Measurements from ENCODE around the gene CACNA2D3.

Gene CACNA2D3

DNA sequence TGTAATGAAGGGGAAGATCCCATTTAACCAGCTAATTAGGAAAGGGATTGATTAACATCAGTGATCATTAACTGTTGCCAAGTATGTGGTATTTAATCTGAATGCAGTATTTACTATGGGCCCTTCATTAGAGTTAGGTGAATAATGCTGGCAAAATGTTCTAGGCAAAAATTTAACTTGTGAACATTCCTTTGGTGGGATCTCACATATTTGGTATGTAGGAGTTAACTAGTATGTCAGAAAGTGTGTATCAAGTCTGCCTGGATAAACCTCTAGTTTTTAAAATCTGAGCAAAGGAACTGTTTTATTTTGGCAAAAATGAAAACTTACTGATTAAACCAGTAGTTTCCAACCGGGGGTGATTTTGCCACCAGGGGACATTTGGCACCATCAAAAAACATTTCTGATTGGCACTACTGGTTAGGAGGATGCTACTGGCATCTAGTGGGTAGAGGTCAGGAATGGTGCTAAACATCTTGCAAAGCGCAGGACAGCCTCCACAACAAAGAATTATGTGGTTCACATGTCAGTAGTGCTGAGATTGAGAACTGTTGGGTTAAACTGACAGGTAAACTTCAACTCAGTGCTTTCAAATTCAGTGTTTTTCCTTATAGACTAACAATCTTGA, 783.0 kb downstream of the CACNA2D3 start:
- no peak for DNase-seq

DNA sequence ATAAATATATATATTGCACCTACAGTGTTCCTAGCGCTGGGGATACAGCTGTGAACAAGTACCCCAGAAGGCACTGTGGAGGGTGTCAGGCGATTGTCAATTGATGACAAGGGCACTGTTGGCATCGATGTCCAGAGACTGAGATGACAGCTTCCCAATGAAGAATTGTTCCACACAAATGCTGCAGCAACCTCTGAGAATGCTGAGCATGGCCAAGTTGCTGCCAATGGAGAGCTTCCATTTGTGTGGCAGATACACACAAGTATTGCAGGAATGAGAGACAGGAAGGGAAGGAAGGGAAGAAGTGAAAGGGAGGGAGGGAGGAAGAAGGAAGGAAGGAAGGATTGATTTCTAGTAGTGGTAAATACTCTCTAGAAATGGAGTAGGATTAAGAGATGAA, 783.6 kb downstream of the CACNA2D3 start:
- no peak for DNase-seq

DNA sequence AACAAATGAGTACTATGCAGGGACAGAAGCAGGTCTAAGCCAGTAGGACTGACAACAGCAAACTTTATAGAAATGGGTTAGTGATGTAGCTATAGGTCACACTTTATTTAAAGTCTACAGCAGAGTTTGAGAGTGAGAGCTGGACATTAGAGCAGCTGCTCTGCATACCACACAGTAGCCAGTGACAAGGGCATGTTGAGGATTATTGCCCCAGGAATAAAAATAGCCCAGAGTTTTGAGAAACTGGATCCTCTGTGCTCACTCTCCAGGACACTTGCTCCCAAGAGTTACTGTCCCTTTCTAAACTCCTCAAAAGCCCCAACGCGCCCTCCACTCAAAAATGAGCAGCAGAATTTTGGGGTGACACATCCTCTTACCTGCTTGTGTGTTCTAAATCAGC, 784.4 kb downstream of the CACNA2D3 start:
- DNase-seq = no peak

DNA sequence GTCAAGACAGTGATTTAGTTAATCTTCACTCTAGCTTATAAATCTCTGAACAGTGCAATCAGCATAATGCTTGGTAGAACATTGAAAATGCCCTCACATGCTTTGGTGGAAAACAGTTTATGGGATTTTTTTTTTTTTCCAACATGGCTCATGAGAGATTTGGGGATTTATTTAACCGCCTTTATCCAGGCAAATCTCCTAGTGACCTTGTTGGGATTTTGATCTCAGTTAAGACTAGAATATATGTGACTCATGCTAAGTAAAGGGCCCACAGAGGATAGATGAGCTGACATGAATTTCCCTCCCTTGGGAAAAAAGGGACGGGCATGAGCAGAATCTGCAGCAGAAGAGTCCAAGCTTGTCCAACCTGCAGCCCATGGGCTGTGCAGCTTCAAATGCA, 786.8 kb downstream of the CACNA2D3 start:
- no peak for DNase-seq

DNA sequence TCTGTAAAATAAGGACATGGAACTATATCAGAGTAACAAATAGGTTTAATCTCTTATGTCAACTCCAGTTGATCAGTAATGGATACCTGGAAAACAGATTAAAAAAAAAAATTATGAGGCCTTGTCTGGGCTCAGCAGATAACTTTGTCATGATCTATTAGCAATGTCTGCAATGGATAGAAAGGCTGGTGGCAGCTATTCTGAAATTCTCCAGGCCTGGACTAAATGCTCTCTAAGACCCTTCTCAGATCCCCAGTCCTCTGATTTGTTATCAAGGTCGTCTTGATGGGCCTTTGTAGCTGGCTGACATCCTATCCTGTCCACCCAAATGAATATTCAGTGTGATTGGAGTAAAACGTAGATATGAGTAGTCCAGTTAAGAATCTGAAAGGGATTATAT, 791.8 kb downstream of the CACNA2D3 start:
- DNase-seq = no peak

DNA sequence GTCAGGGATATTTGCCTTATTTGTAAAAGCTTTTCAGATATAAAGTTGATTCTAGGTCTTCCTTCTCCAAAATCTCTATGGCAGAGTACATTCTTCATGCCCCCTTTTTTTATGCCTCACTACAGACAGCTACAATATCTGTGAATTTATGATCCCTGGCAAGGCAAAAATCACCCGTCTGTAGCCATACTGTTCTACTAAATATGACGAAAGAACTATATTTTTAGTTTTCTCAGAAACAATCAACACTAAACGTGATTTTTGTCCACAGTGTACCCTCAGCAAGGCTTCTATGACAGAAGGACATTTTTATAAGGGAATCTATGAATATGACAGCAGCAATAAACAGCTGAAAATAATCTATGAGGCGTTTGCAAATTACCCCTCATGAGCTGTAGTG, 792.8 kb downstream of the CACNA2D3 start:
- no peak for DNase-seq

DNA sequence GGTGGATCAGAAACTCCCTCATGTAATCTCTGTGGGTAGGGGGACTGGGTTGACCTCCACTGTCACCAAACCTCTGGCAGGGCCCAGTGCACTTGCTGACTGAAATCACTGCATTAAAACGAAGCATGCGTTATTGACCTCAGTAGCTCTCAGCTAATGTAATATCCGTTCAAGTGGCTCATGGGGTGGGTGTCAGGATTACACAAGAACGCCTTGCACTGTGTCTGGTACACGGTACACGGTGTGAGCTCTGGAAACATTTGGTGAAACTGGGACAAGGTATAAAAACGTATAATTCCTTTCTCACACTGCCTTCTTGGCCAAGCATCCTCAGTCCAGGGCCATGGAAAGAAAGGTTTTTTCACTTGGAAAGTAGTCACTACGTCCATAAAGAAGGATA, 793.6 kb downstream of the CACNA2D3 start:
- no peak for DNase-seq

DNA sequence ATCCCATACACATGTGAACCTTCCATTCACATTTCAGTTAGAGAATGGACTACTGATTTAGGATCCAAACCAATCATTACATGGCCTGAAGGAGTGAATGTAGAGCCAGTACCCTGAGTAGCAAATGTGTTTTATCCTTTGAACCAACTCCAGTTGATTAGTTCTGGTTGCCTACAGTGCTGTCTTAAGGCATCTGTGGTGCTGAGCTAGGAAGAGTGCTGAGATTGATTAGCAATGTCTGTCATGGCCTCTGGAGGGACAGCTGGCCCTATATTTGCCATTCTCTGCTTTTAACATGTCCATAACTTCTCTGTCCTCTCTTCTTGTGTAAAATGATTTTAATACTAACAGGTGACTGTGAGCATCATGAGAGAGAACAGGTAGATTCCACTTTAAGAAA, 794.4 kb downstream of the CACNA2D3 start:
- no peak for DNase-seq

DNA sequence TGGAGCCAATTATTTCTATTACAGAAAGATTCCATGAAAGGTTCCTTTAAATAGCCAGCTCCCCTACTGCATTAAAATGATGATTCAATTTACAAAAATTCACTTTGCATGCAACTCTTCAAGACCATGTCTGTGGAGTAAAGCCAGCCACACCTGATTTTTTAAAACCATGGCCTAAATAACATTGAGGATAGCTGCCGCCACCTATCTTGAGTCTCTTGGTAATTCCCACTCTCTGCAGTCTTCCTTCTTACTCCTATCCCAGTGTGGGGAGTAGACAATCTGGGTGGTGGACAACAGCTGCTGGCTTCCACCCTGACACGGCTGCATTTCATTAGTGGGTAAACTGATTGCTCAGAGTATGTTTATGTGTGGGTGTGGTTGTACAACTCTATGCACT, 794.8 kb downstream of the CACNA2D3 start:
- DNase-seq = no peak

DNA sequence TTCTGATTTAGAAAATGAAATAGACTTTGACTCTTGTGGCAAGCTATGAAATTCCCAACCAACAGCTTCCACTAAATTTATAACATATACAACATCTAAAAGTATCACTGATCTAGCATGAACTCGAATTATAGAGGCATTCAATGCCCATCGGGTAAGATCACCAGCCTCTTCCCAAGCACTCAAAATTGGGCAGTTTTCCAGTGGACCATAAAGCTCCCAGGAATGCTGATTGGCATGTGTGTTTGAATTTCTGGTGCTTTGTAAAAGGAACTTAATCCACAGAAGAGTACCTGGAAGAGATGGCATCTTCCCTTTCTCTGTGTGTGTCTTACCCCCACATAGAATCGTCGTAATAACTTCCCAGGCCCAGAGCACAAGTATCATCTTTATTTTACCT, 795.5 kb downstream of the CACNA2D3 start:
- DNase-seq = no peak

DNA sequence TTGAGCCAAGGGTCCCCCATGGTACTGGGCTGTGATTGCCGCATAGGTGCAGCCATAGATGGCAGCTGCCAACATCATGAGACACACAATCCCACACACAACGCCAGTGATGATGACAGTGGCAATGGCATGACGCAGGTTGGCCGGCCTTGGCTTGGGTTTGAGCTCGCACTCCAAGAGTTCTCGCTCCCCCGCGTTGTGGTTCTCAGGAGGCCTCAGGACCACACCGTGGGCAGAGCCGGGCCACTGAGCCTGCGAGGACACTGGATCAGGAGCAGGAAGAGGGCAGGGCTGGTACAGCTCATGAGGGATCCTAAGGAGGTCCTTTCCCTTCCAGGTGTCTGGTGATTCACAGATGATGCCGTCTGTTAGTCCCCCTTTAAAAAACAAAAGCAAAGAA, 796.2 kb downstream of the CACNA2D3 start:
- no peak for DNase-seq

DNA sequence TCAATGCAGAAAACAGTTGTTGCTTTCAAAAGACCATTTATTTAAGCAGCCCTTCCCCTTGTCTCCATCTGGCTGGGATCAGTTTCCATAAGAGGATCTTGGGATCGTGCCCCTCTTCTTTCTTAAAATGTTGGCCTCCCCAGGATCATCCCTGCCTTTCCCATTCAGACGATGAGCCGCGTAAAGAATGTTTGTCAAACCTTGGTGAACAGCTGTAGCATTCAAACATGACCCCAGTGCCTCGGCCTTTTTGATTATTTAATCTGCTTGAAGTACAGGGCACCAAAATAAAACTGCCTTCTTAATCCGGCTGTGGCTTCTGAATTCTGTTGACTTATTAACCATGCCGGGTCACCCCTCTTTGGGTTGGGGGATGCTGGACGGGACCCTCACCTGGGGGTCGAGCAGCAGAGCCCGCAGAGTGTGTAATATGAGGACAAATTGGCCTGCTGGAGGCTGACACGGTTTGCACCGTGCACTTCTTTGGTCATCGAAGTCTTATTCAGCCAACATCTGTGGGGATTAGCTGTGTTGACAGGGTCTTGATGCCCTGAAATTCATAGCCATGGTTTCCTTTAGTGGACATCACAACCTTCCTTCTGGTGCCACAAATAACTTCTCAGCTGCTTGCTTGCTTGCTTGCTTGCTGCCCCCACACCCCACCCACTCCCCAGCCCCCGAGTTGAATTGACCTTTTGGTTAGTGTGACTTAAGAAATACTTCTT, 805.9 kb downstream of the CACNA2D3 start, which contains the start of gene LRTM1:
Gene LRTM1 (minus strand): TSS at position 14 of the 725 bp plus-strand sequence. CDS start 148 bp downstream, outside the sequence.
- no peak for DNase-seq

DNA sequence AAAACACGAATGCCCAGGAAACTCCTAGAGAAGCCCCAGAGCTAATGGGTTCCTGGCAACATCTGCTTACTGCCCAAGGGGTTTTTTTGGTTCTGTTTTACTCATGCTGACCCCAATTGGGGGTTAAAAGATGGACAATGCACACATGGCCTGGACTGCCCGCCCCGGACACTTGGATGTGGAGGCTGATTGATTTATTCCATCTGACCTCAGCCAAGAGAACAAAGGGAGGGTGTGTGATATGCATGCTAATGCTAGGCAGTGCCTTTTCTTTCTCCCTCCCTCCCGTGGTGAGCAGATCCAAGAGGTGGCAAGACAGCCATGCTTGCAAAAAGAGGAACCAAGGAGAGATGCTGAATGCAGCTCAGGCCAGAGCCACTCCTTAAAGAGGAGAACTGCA, 808.8 kb downstream of the CACNA2D3 start:
- no peak for DNase-seq

DNA sequence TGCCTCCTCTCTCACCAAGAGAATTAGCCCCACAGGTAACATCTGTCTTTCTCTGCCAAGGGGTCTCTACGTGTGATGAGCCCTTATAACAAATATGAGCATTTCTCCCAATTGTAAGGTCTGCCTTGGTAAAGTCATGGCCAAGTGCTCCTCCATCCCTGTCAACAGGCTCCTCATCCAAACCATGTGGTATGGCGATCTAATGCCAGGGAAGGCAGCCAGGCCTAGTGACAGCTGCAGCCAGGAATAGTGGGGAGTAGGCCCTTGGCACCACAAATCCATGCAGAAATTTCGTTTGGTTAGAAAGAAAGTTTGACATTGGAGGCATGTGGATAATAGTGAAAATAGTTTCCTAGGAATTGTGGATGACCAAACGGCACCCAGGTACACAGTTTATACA, 810.3 kb downstream of the CACNA2D3 start:
- DNase-seq = no peak

DNA sequence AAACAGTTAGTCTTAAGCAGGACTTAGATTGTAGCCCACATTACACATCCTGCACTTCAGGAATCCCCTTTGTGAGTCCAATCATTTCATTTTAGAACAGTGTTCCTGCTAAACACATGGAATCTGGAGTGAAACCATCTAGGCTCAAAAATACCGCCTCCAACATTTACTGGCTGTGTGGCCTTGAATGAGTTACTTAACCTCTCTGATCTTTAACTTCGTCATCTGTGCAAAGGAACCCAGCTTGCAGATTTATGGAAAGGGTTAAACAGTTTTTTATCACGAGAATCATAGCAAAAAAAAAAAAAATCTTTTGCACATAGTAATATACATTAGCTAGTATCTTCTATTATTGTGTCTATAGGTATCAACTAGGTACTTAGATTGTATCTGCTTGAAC, 813.5 kb downstream of the CACNA2D3 start:
- no peak for DNase-seq

DNA sequence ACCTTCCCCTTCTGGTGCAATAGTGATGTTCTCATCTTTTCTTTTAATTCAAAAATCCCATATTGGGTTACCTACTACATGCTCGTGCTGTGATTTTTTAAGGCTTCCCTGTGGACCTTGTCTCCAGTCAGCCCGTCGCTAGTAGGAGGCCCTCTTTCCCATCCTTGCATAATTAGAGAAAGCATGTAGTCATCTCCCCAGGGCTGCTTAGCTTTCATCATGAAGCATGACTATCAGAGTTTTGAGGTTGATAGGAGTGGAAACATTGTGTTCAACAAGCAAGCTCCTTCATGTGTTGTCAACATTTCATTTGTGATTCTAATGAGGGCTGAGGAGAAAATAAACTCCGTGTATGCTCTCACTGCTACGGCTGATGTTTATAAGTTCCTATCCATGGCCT, 814.2 kb downstream of the CACNA2D3 start:
- DNase-seq = no peak

DNA sequence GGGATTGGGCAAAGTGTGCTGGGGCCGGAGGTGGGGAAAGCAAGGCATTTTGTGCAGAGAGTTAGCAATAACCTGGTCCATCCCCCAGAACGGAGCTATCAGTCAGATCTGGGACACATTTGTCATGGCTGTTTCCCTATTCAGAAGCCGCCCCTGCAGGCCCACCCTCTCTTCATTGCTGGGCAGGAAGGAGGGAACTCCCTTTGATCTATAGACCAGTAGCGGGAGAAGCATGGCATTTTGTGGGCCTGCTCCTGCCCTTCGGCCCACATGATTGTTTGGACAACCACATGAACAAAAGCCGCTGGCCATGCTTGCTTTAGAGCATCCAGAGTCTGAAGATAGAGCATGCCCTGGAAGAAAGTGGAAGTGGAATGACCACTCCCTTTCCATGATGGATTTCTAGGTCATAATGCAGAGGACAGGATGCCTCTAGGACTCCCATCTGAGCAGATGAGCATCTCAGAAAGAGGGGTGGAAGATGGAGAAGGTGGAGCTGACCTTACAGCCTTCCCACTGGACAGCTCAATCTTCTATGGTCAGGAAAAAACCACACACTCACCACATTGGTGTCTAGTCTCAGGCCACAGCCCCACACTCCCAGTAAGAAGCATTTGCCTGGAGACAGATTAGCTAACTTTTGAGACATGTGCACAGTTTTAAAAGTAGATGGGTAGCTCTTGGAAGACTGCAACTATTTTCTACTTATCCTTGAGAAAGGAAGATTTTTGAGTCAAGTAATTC, 817.4 kb downstream of the CACNA2D3 start:
- no peak for DNase-seq

DNA sequence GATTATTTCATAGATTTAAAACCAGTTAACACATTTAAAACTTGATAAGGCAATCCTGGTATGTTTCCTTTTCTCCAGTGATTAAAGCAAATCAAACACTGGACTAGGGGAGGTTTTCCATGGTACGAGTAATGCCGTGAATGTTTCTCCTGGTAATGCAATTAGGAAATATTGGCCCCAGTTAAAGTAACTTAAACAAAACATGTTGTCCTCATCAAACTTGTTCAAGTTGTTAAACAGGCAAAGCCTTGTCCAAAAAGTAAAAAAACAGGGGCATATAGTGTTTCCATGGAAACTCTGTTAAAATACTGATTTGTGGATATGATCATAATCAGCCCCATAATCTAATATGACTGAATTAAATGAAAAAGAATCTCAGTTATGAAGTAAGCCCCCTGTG, 818.6 kb downstream of the CACNA2D3 start:
- no peak for DNase-seq

DNA sequence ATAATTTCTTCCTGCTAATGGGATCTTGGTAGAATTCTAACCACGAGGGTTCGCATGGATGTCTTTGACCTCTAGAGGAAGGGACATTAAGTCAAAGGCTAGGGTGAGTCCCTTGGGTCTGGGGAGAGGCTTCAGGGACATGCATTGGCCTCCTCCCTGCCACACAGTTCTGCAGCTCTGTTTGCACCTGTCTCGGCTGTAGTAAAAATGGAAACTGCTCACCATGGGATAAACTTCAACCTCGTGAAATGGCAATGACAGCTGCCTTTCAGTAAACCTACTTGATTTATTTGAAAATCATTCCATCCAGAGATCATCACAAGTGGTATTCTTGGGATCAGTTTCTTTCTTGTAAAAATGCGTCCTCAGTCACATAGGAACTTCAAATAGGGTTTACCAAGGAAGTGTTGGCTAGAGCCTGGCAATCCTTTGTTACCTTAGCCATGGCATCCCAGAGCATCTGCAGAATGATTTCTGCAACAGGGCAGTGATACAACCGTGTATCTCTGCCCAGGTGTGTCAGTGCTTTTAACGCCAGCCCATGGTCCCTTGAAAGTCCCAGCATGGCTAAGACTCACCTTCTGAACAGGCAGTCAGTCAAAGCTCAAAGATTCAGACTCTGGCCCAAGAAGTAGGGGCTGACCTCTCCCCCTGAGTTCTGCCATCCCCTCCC, 819.5 kb downstream of the CACNA2D3 start:
- DNase-seq = no peak

DNA sequence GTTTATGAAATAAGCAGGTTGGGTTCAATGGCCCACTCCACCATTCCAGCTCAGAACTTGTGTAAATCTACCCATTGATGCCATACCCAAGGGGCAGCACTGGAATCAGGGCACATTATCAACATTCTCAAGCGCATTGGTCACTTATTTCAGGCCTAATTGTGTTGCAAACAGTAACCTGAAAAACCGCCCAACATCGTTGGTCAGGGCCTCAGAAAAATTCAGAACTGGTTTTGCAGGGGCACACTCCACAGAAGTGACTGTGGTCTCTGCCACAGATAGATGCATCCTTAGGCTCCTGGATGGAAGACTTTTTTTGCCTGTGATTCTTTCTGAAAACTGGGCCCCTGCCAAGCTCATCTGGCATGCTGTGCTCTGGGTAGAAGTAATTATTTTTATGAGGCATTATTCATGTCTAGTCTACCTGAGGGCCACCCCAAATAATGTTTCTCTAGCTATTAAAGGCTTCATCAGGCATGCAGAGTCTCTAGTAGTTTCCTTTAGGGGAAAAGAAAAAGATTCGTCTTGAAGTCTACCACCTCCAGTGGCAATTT, 827.2 kb downstream of the CACNA2D3 start:
- no peak for DNase-seq

DNA sequence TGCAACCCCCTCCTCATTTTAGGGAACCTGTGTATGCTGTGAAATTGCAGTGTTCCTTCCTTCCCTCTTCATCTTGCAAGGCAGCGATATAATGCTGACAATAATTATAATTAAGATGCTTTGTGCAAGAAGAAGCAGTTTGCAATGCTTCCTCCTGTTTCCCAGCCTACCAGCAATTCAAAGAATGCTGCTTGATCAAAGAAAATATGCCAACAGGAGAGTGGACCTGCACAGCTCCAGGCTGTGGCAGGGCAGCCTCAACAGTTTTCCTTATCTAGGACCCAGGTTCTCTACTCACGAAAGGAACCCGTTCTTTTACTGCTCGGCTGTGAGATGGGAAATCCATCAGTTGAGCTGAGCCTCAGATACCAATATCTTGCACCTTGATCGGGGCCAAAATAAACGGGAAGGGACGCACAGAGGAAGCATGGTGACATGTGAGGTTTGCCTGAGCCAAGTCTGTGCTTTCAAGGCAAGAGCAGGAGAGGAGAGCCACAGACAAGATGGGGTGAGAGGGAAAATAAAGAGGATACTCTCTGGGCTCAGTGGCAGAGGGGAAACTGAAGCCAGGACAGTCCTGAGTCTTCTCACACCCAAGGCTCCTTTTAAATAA, 828.1 kb downstream of the CACNA2D3 start:
- DNase-seq = no peak

DNA sequence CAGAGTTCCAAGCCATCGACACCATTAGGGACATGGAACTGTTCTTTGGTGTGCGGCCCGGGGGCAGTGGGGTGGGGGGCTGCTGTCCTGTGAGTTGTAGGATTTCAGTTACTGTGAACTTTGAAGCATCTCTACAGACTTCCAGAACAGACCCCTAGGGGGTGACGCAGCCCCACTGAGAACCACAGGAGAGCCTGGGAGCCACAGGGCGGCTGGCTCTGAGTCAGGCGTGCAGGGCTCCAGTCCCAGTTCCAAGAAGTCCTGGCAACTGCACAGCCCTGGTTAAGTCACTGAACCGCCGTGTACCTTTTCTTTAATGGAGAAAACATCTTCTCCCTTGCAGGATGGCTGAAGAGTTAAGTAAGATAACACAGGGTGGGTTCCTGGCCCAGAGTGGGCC, 829.1 kb downstream of the CACNA2D3 start:
- DNase-seq = peak; percentile 39

DNA sequence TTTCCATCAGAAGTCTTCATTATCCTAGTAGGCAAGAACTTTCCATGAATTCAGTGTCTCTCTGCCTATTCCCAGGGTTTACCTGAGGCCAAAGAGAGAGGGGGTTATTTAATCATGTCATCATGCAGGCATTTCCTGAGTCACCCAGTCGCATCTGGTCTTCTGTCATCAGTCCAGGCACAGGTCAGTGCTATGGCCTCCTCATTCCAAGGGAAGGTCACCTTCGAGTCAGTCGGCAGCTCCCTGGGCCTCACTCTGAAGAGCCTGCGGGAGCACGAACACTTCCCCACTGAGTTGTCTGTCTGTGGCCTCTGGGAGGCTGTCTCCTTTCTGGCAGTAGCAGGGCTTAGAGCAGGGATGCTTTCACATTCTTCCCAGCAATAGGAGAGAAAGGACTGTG, 831.7 kb downstream of the CACNA2D3 start:
- DNase-seq = no peak
